T-helper 22 cell (primary cell): ENCODE measurements around the gene FAM3D.
"Not testable (repeated sequence)": the region's sequence is repeated elsewhere in the genome, so short reads cannot be mapped to it uniquely, and the experiment has no call there.

ENCODE experiments used
- DNase-seq: peaks from one replicate; pipeline ENCODE4 v3.0.0-alpha.2; 2020; ENCODE audit warnings: low read depth

FAM3D gene, protein sequence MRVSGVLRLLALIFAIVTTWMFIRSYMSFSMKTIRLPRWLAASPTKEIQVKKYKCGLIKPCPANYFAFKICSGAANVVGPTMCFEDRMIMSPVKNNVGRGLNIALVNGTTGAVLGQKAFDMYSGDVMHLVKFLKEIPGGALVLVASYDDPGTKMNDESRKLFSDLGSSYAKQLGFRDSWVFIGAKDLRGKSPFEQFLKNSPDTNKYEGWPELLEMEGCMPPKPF

DNA sequence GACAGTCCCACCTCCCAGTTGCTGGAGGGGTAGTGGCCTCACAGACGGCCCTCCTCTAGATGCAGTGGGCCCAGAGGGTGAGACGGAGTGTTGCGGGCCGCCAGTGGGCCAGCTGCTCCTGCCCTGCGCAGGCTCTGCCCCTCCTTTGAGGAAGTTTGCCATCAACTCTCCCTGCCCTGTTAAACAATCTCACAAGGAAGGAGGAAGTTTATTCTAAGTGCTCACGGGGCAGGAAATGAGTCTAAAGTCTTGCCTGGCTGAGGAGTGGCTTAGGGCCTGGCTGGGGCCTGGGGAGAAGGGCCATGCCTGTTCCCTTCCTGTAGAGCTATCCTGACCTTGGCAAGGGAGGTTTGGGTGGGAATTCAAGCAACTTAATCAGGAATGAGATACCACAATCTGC is at the start of gene FAM3D:
TSS of gene FAM3D (minus strand) at position 92 of the 400 bp plus-strand sequence. CDS start 11,211 bp downstream, outside the sequence.
- no peak for DNase-seq

GRCh38 chr3:58713715-58714401 is 47.3 kb upstream of the FAM3D start:
- DNase-seq = no peak

- no peak for DNase-seq
Measured at GRCh38 chr3:58711871-58712270, 45.3 kb upstream of the FAM3D start.

DNA sequence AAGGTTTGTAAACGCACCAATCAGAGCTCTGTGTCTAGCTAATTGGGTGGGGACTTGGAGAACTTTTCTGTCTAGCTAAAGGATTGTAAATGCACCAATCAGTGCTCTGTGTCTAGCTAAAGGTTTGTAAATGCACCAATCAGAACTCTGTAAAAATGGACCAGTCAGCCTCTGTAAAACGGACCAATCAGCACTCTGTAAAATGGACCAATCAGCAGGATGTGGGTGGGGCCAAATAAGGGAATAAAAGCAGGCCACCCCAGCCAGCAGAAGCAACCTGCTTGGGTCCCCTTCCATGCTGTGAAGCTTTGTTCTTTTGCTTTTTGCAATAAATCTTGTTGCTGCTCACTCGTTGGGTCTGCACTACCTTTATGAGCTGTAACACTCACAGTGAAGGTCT is 42.4 kb upstream of the FAM3D start:
- DNase-seq = not testable (repeated sequence)

DNA sequence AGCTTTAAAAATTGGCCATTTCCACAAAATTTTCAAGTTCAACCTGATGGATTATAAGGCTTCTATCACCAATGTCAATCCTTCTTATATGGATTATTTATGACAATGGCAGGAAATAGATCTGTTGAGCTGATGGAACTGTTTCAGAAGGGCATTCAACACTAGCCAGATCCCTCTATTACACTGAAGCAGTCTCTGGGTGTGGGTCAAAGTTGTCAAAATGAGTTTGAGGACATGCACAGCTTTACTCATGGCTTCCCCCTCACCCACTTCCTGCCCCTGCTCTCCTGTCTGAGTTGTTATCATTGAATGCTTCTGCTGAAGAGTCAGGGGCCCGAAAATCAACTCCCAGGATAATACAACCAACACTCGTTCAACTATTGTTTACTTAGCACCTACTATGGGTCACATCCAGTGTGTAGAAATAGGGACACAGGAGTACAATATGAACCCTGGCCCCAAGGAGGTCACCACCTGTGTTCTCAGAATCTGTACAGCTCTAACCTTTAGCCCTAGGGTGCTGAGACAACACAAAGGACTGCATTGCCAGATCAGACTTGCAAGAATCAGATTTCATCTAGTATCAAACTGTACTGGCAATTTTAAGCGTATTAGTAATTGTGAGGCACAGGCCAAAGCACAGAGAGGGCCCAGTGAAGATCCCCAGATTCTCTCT is 41.7 kb upstream of the FAM3D start:
- no peak for DNase-seq

DNA sequence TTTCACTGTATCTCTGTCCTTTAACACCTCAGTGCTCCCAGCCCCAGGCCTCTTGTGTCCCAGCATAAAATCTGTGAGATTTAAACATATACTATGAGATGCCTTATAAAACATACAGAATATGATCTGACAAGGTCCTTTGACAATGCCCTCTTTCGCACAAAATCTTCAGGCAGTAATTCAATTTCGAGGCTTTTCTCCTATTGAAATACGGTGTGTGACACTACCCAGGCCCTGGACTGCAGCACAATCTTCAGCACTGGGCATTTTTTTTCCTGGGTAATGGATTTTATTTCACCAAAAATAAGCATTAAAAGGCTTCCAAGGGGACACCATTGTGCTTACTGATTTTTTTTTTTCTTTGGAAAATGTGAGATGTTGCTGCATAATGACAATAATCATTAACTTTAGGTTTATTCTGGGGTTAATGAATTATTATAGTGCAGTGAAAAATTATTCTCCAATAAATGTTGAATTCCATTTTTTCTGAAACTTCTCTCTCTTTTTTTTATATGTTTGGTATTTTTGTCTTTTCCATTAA is 40.9 kb upstream of the FAM3D start:
- no peak for DNase-seq

GRCh38 chr3:58706395-58707167 is 40.0 kb upstream of the FAM3D start:
- DNase-seq = no peak

DNA sequence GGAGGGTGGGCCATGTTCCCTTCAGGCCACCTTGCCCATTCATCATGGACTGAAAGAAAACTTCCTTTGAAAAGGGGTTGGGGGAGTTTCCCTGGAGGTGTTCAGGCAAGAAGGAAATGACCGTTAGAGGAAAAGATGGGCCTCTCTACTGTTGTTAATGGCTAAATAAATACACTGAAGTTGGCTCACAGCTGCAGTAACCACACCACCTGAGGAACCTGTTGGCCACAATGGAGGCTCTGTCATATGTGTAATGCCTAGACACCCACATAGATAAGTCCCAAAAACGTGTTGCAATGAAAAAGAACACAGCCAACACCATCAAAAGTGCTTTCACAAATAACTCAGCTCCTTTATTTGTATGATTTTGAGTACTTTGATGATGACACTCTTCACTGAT is 38.2 kb upstream of the FAM3D start:
- no peak for DNase-seq

- not testable (repeated sequence) for DNase-seq
Measured at GRCh38 chr3:58704304-58704703, 37.7 kb upstream of the FAM3D start.

GRCh38 chr3:58698246-58698645 is 31.7 kb upstream of the FAM3D start:
- DNase-seq = no peak

DNA sequence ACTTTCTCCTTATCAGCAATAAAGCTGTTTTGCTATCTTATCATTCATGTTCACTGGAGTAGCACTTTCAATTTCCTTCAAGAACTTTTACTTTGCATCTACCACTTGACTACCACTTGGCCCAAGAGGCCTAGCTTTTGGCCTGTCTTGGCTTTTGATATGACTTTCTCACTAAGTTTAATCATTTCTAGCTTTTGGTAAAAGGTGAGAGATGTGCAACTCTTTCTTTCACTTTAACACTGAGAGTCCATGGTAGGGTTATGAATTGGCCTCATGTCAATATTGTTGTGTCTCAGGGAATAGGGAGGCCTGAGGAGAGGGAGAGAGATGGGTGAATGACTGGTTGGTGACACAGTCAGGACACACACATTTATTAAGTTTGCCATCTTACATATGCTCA is 31.0 kb upstream of the FAM3D start:
- no peak for DNase-seq

- DNase-seq = not testable (repeated sequence)
Measured at GRCh38 chr3:58696813-58697212, 30.2 kb upstream of the FAM3D start.

- DNase-seq = no peak
Measured at GRCh38 chr3:58696093-58696492, 29.5 kb upstream of the FAM3D start.

GRCh38 chr3:58695284-58695683 is 28.7 kb upstream of the FAM3D start:
- DNase-seq = not testable (repeated sequence)

GRCh38 chr3:58693940-58694850 is 27.6 kb upstream of the FAM3D start:
- no peak for DNase-seq

DNA sequence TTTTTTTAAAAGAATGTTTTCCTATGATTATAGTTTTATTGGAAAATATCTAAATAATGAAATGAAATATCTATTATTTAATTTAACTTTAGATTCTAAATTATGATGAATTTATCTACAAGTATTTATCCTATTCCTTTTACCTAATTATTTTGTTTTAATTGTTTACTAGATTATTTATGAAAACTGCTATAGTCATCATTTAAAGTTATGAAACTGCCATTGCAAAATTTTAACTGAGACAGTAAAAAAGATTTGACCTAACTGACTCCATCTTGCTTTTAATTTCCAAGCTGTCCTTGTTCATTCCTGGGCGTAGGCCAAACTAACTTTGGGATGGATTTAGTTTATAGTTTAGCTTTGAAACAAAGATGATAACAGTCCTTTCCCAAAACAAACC is 25.9 kb upstream of the FAM3D start:
- no peak for DNase-seq

DNA sequence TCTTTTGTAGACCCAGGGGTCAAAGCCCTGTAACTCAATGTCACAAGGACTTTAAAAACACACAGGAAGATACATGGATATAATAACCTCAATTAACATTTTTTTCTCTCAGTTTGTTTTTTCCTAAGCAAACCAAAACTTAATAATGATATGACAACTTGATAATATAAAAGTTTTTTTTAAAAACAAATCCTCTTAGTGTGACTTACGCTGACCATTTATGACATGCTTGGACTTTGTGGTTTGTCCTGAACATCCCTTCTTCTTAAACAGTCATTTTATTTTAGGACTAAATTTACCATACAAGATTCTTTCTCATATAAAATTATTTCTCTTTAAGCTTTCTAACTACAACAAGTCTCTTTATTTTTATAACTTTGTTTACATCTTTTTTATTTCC is 25.4 kb upstream of the FAM3D start:
- DNase-seq = no peak

DNA sequence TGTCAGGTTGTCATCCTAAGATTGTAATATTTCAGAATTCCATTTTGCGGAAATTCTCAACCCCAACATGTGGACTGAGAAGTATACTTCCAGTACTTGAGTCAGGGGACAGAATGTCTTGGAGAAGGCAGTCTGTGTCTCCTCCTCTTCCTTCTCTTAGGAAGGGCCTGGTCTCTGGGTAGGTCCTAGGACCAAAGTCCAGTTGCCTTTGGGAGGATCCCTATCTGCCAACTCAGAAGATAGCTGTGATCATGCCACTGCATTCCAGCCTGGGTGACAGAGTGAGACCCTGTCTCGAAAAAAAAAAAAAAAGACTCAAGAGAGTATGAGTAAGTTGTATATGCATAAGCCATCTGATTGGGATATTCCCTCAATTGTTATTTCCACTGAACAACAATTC is 23.9 kb upstream of the FAM3D start:
- DNase-seq = no peak

DNA sequence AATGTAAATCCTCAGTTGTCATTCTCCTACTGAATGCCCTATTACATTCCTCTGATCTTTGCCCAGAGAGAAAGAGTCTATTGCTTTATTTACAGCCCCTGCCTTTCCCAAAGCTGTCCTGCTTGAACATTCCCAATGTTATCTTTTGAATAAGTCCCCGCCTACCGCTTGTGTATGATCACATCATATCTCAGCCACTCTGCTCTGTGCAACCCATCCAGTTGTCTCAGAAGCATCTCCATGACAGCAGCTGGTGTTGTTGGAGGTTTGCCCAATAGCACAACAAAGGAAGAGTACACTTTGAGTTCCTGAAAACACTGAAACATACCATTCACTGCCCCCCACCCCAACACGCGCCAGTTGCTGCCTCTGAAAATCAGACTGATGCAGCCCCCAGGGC is 22.0 kb upstream of the FAM3D start:
- DNase-seq = no peak

- no peak for DNase-seq
Measured at GRCh38 chr3:58686847-58687246, 20.3 kb upstream of the FAM3D start.

DNA sequence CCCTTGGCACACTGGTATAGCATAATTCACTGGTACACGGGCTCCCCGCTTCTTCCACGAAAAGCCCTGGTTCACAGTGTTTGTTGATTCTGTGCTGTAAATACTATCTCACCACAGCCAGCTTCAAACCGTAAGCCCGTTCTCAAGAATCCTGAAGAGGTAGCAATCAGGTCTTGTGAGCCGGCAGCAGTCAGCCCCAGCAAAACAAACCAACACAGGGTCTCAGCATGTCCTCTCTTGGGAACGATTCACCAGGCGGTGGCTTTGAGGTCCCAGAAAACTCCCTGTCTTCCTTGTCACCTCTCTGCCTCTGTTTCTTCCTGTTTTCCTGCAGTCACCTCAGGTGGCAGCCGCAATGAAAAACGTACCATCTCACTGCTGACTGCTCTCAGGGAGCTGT is 19.1 kb upstream of the FAM3D start:
- DNase-seq = no peak
